Sigmoid colon (tissue), 7 donors: ENCODE results near the gene DIAPH2. TPM values are rescaled to one million over a fixed set of nuclear protein-coding genes. Genes with fewer than 3 reads are reported as not detected.

Experiments
- DNase-seq: peaks from one replicate; pipeline ENCODE4 v3.0.0-alpha.2; 2019
- H3K27ac ChIP-seq, 4 donors: fragments of 200-600 bp; sonication (generic); one replicate each; pipeline ENCODE4 v1.5.1; 2016 to 2019; ENCODE audit warnings: mild to moderate bottlenecking in 1 of 4
- H3K27me3 ChIP-seq, 3 donors: fragments of 200-600 bp; sonication (generic); one replicate each; pipeline ENCODE4 v1.5.1; 2019; ENCODE audit warnings: mild to moderate bottlenecking in 1 of 3
- H3K36me3 ChIP-seq, 4 donors: fragments of 200-600 bp; sonication (generic); one replicate each; pipeline ENCODE4 v1.5.1; 2016 to 2019
- H3K4me1 ChIP-seq, 4 donors: fragments of 200-600 bp; sonication (generic); one replicate each; pipeline ENCODE4 v1.5.1; 2017 to 2019
- H3K4me3 ChIP-seq, 4 donors: fragments of 200-600 bp; sonication (generic); one replicate each; pipeline ENCODE4 v1.5.1; 2017 to 2019; ENCODE audit warnings: mild to moderate bottlenecking in 2 of 4, moderate library complexity in 1 of 4
- H3K9me3 ChIP-seq, 4 donors: fragments of 200-600 bp in 3 of 4; sonication (generic) in 3 of 4; one replicate each; pipeline versions ENCODE4 v1.5.1 to v1.6.1; 2013 to 2019
- CTCF ChIP-seq, 4 experiments: fragments of 450-650 bp in 3 of 4; fragments of 200-600 bp in 1 of 4; IDR thresholded peaks; one replicate each; pipeline ENCODE4 v1.5.1; 2016 to 2019; ENCODE audit warnings: antibody characterized with exemption in 4 of 4, mild to moderate bottlenecking in 3 of 4, moderate library complexity in 2 of 4
- EP300 ChIP-seq, 4 donors: sonication (generic); formaldehyde crosslinking; IDR thresholded peaks; one replicate each; pipeline ENCODE4 v1.6.1; 2017; ENCODE audit warnings: antibody characterized with exemption in 4 of 4
- POLR2A ChIP-seq, 2 donors: fragments of 450-650 bp; IDR thresholded peaks; one replicate each; pipeline ENCODE4 v1.6.1; 2016; ENCODE audit warnings: antibody characterized with exemption in 2 of 2, mild to moderate bottlenecking in 2 of 2, moderate library complexity in 2 of 2
- POLR2AphosphoS5 ChIP-seq, 4 donors: sonication (generic); formaldehyde crosslinking; IDR thresholded peaks; one replicate each; pipeline ENCODE4 v1.6.1; 2017; ENCODE audit warnings: antibody characterized with exemption in 4 of 4
- WGBS, 2 donors: extraction: QIAGEN DNeasy Blood & Tissue Kit; methylation state at CpG; one replicate each; pipeline ENCODE4 v1.1.7; 2013; 5-methylcytosine and 5-hydroxymethylcytosine counted together
- intact Hi-C: fragments of 100-400 bp; cut with DNase I; formaldehyde crosslinking; loops from one replicate; pipeline ENCODE4 v1.15.1; 2023
- polyA plus RNA-seq, 3 donors: library from polyadenylated mRNA; stranded (reverse); fragments of 200-250 nt; gene quantifications; one replicate each; pipeline ENCODE4 v1.2.3, GENCODE V29; 2013
- total RNA-seq, 4 donors: library from RNA; depleted of rRNA; stranded (reverse); fragments of >200 nt; gene quantifications; one replicate each; pipeline ENCODE4 v1.1.0, GENCODE V29; 2016
- donor health status: healthy with polysubstance abuse.
- donor health status: Bipolar disorder and iron deficiency.
- donor health status: healthy.

Gene DIAPH2
- total and polyA plus RNA-seq, 7 donors, result 6.6 to 31.3 (median 21.7) TPM

- TF ChIP-seq POLR2AphosphoS5 (IDR thresholded peaks at IDR 0.05) (no peak), CTCF (IDR thresholded peaks at IDR 0.05) (no peak), POLR2A (IDR thresholded peaks at IDR 0.05) (no peak), EP300 (IDR thresholded peaks at IDR 0.05) (no peak)
- Histone ChIP-seq H3K4me3 (no peak overlapping the region), H3K27me3 (no peaks in the 10 kb centered on the region), H3K9me3 (no peaks in the 10 kb centered on the region), H3K4me1 (peaks cover 0 to 4% (median 2%) of the 10 kb centered on the region in 4 donors), H3K36me3 (no peaks in the 10 kb centered on the region), H3K27ac (no peak overlapping the region)
- 94 to 96% methylated on average over 2 of the region's 2 CpGs for WGBS, 2 donors
- intact Hi-C loops, result no loop called here
- no peak for DNase-seq
Measured at GRCh38 chrX:96906741-96907140, 222.1 kb downstream of the DIAPH2 start.

GRCh38 chrX:96907516-96908272 lies 223.1 kb downstream of the DIAPH2 start:
- no peak overlapping the region for H3K4me3 ChIP-seq
- DNase-seq, result no peak
- H3K27me3 ChIP-seq, result no peaks in the 10 kb centered on the region
- intact Hi-C loops, result no loop called here
- H3K9me3 ChIP-seq, result no peaks in the 10 kb centered on the region
- H3K4me1 ChIP-seq, result peaks cover 0 to 4% (median 2%) of the 10 kb centered on the region in 4 donors
- no peak overlapping the region for H3K27ac ChIP-seq
- WGBS, 2 donors, result 82 to 89% methylated on average over 3 of the region's 3 CpGs
- no peak for TF ChIP-seq EP300 (IDR thresholded peaks at IDR 0.05)
- TF ChIP-seq POLR2A (IDR thresholded peaks at IDR 0.05), result no peak
- TF ChIP-seq CTCF (IDR thresholded peaks at IDR 0.05), result no peak
- TF ChIP-seq POLR2AphosphoS5 (IDR thresholded peaks at IDR 0.05), result no peak
- H3K36me3 ChIP-seq, result no peaks in the 10 kb centered on the region

- Histone ChIP-seq H3K9me3 (no peaks in the 10 kb centered on the region), H3K27me3 (no peaks in the 10 kb centered on the region), H3K27ac (no peak overlapping the region), H3K4me3 (no peak overlapping the region), H3K36me3 (no peaks in the 10 kb centered on the region), H3K4me1 (peaks cover 0 to 4% (median 2%) of the 10 kb centered on the region in 4 donors)
- DNase-seq, result no peak
- WGBS, 2 donors, result 91 to 98% methylated on average over 5 of the region's 5 CpGs
- intact Hi-C loops, result no loop called here
- no peak for TF ChIP-seq EP300 (IDR thresholded peaks at IDR 0.05)
- TF ChIP-seq POLR2AphosphoS5 (IDR thresholded peaks at IDR 0.05), result no peak
- TF ChIP-seq CTCF (IDR thresholded peaks at IDR 0.05), result no peak
- no peak for TF ChIP-seq POLR2A (IDR thresholded peaks at IDR 0.05)
Measured at GRCh38 chrX:96909291-96909690, 224.6 kb downstream of the DIAPH2 start.

GRCh38 chrX:96918864-96919263 lies 234.2 kb downstream of the DIAPH2 start:
- intact Hi-C loops, result no loop called here
- no peaks in the 10 kb centered on the region for H3K4me1 ChIP-seq
- H3K36me3 ChIP-seq, result no peaks in the 10 kb centered on the region
- H3K27me3 ChIP-seq, result no peaks in the 10 kb centered on the region
- H3K27ac ChIP-seq, result no peak overlapping the region
- H3K4me3 ChIP-seq, result no peak overlapping the region
- DNase-seq, result no peak
- no peaks in the 10 kb centered on the region for H3K9me3 ChIP-seq
- no peak for TF ChIP-seq POLR2AphosphoS5 (IDR thresholded peaks at IDR 0.05)
- no peak for TF ChIP-seq EP300 (IDR thresholded peaks at IDR 0.05)
- no peak for TF ChIP-seq CTCF (IDR thresholded peaks at IDR 0.05)
- no peak for TF ChIP-seq POLR2A (IDR thresholded peaks at IDR 0.05)
- 97 to 98% methylated on average over 2 of the region's 2 CpGs for WGBS, 2 donors
